H1 (cell line): ENCODE data around the gene SPTBN1. TPM values are rescaled to one million over a fixed set of nuclear protein-coding genes. Genes with fewer than 3 reads are reported as not detected.

Experiments used
- CTCF ChIA-PET: fragments of 300-600 bp; sonication (Branson Sonifier 250); formaldehyde crosslinking; loops from one replicate; lab custom pipeline; 2021; ENCODE audit not compliant: partially characterized antibody; lab: Charles Lee
- POLR2A ChIA-PET: fragments of 300-600 bp; sonication (Branson Sonifier 250); formaldehyde crosslinking; loops from one replicate; lab custom pipeline; 2021; ENCODE audit warnings: inconsistent platforms; ENCODE audit not compliant: partially characterized antibody; lab: Charles Lee
- DNase-seq, 2 experiments: peaks; one replicate each; pipeline versions ENCODE4 v3.0.0 to v3.0.0-alpha.2; 2010 to 2022; ENCODE audit warnings: low spot score in 2 of 2, low read depth in 1 of 2, mixed read lengths in 1 of 2
- FAIRE-seq: peaks from 2 replicates; lab custom pipeline; 2011; peaks lifted over from hg19 to GRCh38; lab: Jason Lieb, UNC
- H2AFZ ChIP-seq: 2 replicates; pipeline ENCODE4 v1.8.1; 2012; ENCODE audit warnings: low read length, inconsistent platforms
- H2AK5ac ChIP-seq: 2 replicates; pipeline ENCODE4 v1.6.1; 2013; ENCODE audit warnings: low read depth, low read length
- H2BK120ac ChIP-seq: replicated peaks from 2 replicates; pipeline ENCODE3; 2013; ENCODE audit warnings: low read depth, low read length, inconsistent platforms
- H2BK12ac ChIP-seq: 2 replicates; pipeline ENCODE4 v1.6.1; 2013; ENCODE audit warnings: low read depth, low read length
- H2BK15ac ChIP-seq: 2 replicates; pipeline ENCODE4 v1.6.1; 2013; ENCODE audit warnings: low read length
- H2BK20ac ChIP-seq: 2 replicates; pipeline ENCODE4 v1.6.1; 2013; ENCODE audit warnings: low read length
- H2BK5ac ChIP-seq: 2 replicates; pipeline ENCODE4 v1.6.1; 2013; ENCODE audit warnings: low read depth, low read length
- H3K14ac ChIP-seq: 2 replicates; pipeline ENCODE4 v1.6.1; 2013; ENCODE audit warnings: inconsistent platforms; ENCODE audit not compliant: insufficient read length
- H3K18ac ChIP-seq: 2 replicates; pipeline ENCODE4 v1.6.1; 2013; ENCODE audit warnings: low read length; ENCODE audit errors: extremely low read depth
- H3K23ac ChIP-seq: 2 replicates; pipeline ENCODE4 v1.6.1; 2013; ENCODE audit warnings: inconsistent platforms; ENCODE audit not compliant: insufficient read length
- H3K23me2 ChIP-seq: 2 replicates; pipeline ENCODE4 v1.6.1; 2013; ENCODE audit warnings: low read depth, low read length
- H3K27ac ChIP-seq: 2 replicates; pipeline ENCODE4 v1.6.1; 2011; ENCODE audit warnings: low read depth, low read length, inconsistent platforms
- H3K27me3 ChIP-seq, 4 experiments: replicated peaks in 1 of 4; 1 replicate in 1 of 4; 2 replicates in 3 of 4; pipeline versions ENCODE4 v1.6.1 to v1.8.1; 2011 to 2013; ENCODE audit warnings: low read length in 3 of 4, mild to moderate bottlenecking in 3 of 4, inconsistent platforms in 2 of 4, mixed read lengths in 2 of 4, moderate library complexity in 1 of 4; ENCODE audit not compliant: control insufficient read depth in 3 of 4, insufficient read depth in 3 of 4; ENCODE audit errors: extremely low read depth in 1 of 4
- H3K36me3 ChIP-seq, 4 experiments: 2 replicates each; pipeline versions ENCODE4 v1.6.1 to v1.8.1; 2011 to 2013; ENCODE audit warnings: mild to moderate bottlenecking in 4 of 4, low read length in 3 of 4, moderate library complexity in 2 of 4, control low read depth in 1 of 4, inconsistent platforms in 1 of 4; ENCODE audit not compliant: insufficient read depth in 4 of 4, control insufficient read depth in 2 of 4
- H3K4ac ChIP-seq: replicated peaks from 2 replicates; pipeline ENCODE3; 2013; ENCODE audit warnings: low read length, low read depth, mixed read lengths, inconsistent platforms; ENCODE audit not compliant: insufficient read length
- H3K4me1 ChIP-seq, 4 experiments: replicated peaks in 1 of 4; 1 replicate in 1 of 4; 2 replicates in 3 of 4; pipeline versions ENCODE4 v1.6.1 to v1.8.1; 2011 to 2013; ENCODE audit warnings: low read length in 3 of 4, inconsistent platforms in 2 of 4, mixed read lengths in 1 of 4; ENCODE audit not compliant: insufficient read depth in 4 of 4, control insufficient read depth in 3 of 4
- H3K4me2 ChIP-seq, 2 experiments: 2 replicates each; pipeline versions ENCODE4 v1.6.1 to v1.8.1; 2011 to 2013; ENCODE audit warnings: low read depth in 2 of 2, low read length in 2 of 2, control low read depth in 1 of 2, inconsistent platforms in 1 of 2, mild to moderate bottlenecking in 1 of 2; ENCODE audit not compliant: insufficient read depth in 1 of 2
- H3K4me3 ChIP-seq, 4 experiments: fragments of 200-600, 300-600 bp in 1 of 4; sonication (generic), shearing (Covaris generic), sonication (Bioruptor Twin) in 1 of 4; 2 replicates each; pipeline versions ENCODE4 v1.5.1 to v1.8.1; 2011 to 2016; ENCODE audit warnings: low read length in 4 of 4, low read depth in 3 of 4, control low read depth in 2 of 4, inconsistent platforms in 2 of 4, mild to moderate bottlenecking in 2 of 4, mixed read lengths in 1 of 4, moderate library complexity in 1 of 4; ENCODE audit not compliant: insufficient read depth in 2 of 4; ENCODE audit errors: extremely low read depth in 1 of 4
- H3K56ac ChIP-seq: replicated peaks from 2 replicates; pipeline ENCODE3; 2013; ENCODE audit warnings: low read depth, mild to moderate bottlenecking, mixed read lengths, low read length, inconsistent platforms; ENCODE audit not compliant: insufficient read length
- H3K79me1 ChIP-seq: 2 replicates; pipeline ENCODE4 v1.6.1; 2013; ENCODE audit warnings: low read depth, low read length, control low read depth
- H3K79me2 ChIP-seq, 2 experiments: 2 replicates each; pipeline versions ENCODE4 v1.6.1 to v1.8.1; 2012 to 2013; ENCODE audit warnings: low read length in 2 of 2, mild to moderate bottlenecking in 2 of 2, inconsistent platforms in 1 of 2; ENCODE audit not compliant: insufficient read depth in 2 of 2, control insufficient read depth in 1 of 2
- H3K9ac ChIP-seq, 4 experiments: replicated peaks in 1 of 4; 1 replicate in 1 of 4; 2 replicates in 3 of 4; pipeline versions ENCODE4 v1.6.1 to v1.8.1; 2011 to 2013; ENCODE audit warnings: low read depth in 3 of 4, low read length in 3 of 4, control low read depth in 2 of 4, mild to moderate bottlenecking in 2 of 4, moderate library complexity in 2 of 4, inconsistent platforms in 1 of 4; ENCODE audit errors: extremely low read depth in 1 of 4
- H3K9me3 ChIP-seq, 2 experiments: 2 replicates each; pipeline versions ENCODE4 v1.6.1 to v1.8.1; 2012 to 2013; ENCODE audit warnings: mild to moderate bottlenecking in 2 of 2, moderate library complexity in 2 of 2, control low read depth in 1 of 2, inconsistent platforms in 1 of 2, low read depth in 1 of 2, low read length in 1 of 2, mixed read lengths in 1 of 2; ENCODE audit not compliant: insufficient read depth in 2 of 2
- H4K20me1 ChIP-seq, 2 experiments: replicated peaks in 1 of 2; 2 replicates each; pipeline versions ENCODE3 to v1.8.1; 2011 to 2013; ENCODE audit warnings: inconsistent platforms in 2 of 2, low read length in 2 of 2, mild to moderate bottlenecking in 1 of 2; ENCODE audit not compliant: insufficient read depth in 2 of 2, control insufficient read depth in 1 of 2
- H4K5ac ChIP-seq: 2 replicates; pipeline ENCODE4 v1.6.1; 2013; ENCODE audit warnings: low read length, low read depth, mixed read lengths, inconsistent platforms; ENCODE audit not compliant: insufficient read length
- H4K8ac ChIP-seq: 2 replicates; pipeline ENCODE4 v1.8.0; 2013; ENCODE audit warnings: mild to moderate bottlenecking, moderate library complexity, low read length, inconsistent platforms; ENCODE audit not compliant: insufficient read depth; ENCODE audit errors: extremely low read depth
- H4K91ac ChIP-seq: replicated peaks from 2 replicates; pipeline ENCODE3; 2013; ENCODE audit warnings: low read length, mixed read lengths, inconsistent platforms; ENCODE audit not compliant: insufficient read length
- ATF3 ChIP-seq: IDR thresholded peaks from 2 replicates; pipeline ENCODE4 v1.6.1; 2011; ENCODE audit warnings: low read depth, mild to moderate bottlenecking, low read length; ENCODE audit not compliant: insufficient read depth
- JUN ChIP-seq: IDR thresholded peaks from 2 replicates; pipeline ENCODE4 v1.6.1; 2011; ENCODE audit warnings: low read depth, mild to moderate bottlenecking, improper control_type of control experiment, low read length
- POU5F1 ChIP-seq: IDR thresholded peaks from 2 replicates; pipeline ENCODE4 v1.6.1; 2011; ENCODE audit warnings: low read depth, mild to moderate bottlenecking, low read length, moderate library complexity
- WGBS, 2 experiments: shearing (Covaris generic) in 1 of 2; methylation state at CpG; one replicate each; pipeline versions ENCODE4 v1.1.6 to v1.1.7; 2013 to 2015; ENCODE audit warnings: low lambda C conversion rate in 2 of 2, mixed read lengths in 2 of 2, inconsistent platforms in 1 of 2, low coverage in 1 of 2, missing lambda C conversion rate in 1 of 2; ENCODE audit not compliant: insufficient replicate concordance in 2 of 2, insufficient coverage in 1 of 2, insufficient read length in 1 of 2; ENCODE audit errors: extremely low coverage in 1 of 2, missing lambda C conversion rate in 1 of 2; 5-methylcytosine and 5-hydroxymethylcytosine counted together
- polyA plus RNA-seq, 7 experiments: library from polyadenylated mRNA; depleted of rRNA in 3 of 7; stranded (reverse) in 5 of 7; unstranded in 2 of 7; fragments of >200 nt in 5 of 7; fragments of 200-250 nt in 2 of 7; gene quantifications; 1 replicate in 5 of 7; 2 replicates in 1 of 7; 4 replicates in 1 of 7; pipeline versions ENCODE4 v1.2.1 to v1.2.3, GENCODE V29; 2011 to 2013; ENCODE audit warnings: missing spikeins in 2 of 7, mixed read lengths in 2 of 7
- total RNA-seq: library from RNA; stranded (reverse); fragmentation: NEBNext Ultra II Directional; extraction: Animal tissue kit (Norgen Biotek cat#: 25700); gene quantifications from 2 replicates; pipeline ENCODE4 v1.2.1, GENCODE V29; 2021

The SPTBN1 gene
- total and polyA plus RNA-seq, 2 of the 8 experiments (the other 6 are each of a cell fraction or from before 2014, with no cell fraction given): 31.8 to 180 TPM

GRCh38 chr2:54470266-54470938 lies 14.3 kb downstream of the SPTBN1 start:
- FAIRE-seq: no peak
- no peak overlapping the region for H3K4ac ChIP-seq
- no peaks in the 10 kb centered on the region for H3K36me3 ChIP-seq
- no peak overlapping the region for H2BK120ac ChIP-seq
- H3K23me2 ChIP-seq: no peaks in the 10 kb centered on the region
- H3K27ac ChIP-seq: no peak overlapping the region
- DNase-seq: no peak
- H4K8ac ChIP-seq: no peak overlapping the region
- no peaks in the 10 kb centered on the region for H3K9me3 ChIP-seq
- no peak overlapping the region for H2BK20ac ChIP-seq
- H3K79me2 ChIP-seq: peaks cover 0 to 11% of the 10 kb centered on the region in 2 experiments; a peak in 3 of 4 replicates
- no peak overlapping the region for H2BK15ac ChIP-seq
- H4K5ac ChIP-seq: no peak overlapping the region
- no peak overlapping the region for H3K56ac ChIP-seq
- CTCF ChIA-PET: interaction anchor here (0.7 kb wide), 1 partner anchor 32 kb away, joined by 3 read pairs; no protein-coding TSS in a partner anchor
- H2AK5ac ChIP-seq: no peak overlapping the region
- H2BK12ac ChIP-seq: no peak overlapping the region
- H3K9ac ChIP-seq: no peak overlapping the region
- H3K14ac ChIP-seq: no peak overlapping the region
- H4K20me1 ChIP-seq: peaks cover 0 to 2% of the 10 kb centered on the region in 2 experiments
- H3K27me3 ChIP-seq: no peaks in the 10 kb centered on the region
- H4K91ac ChIP-seq: no peak overlapping the region
- POLR2A ChIA-PET: no interaction called here
- H2BK5ac ChIP-seq: no peak overlapping the region
- no peak overlapping the region for H3K23ac ChIP-seq
- 81% methylated on average over 6 of the region's 6 CpGs; no CpG with 5 or more reads in 1 of the 2 experiments for WGBS, 2 experiments
- no peak overlapping the region for H3K18ac ChIP-seq
- H2AFZ ChIP-seq: no peak overlapping the region
- no peaks in the 10 kb centered on the region for H3K79me1 ChIP-seq
- H3K4me3 ChIP-seq: no peak overlapping the region
- peaks cover 0 to 10% (median 1%) of the 10 kb centered on the region in 4 experiments; a peak in 2 of 7 replicates for H3K4me1 ChIP-seq
- no peak overlapping the region for H3K4me2 ChIP-seq
- no peak for TF ChIP-seq JUN
- no peak for TF ChIP-seq ATF3
- no peak for TF ChIP-seq POU5F1
